Fibroblast of pulmonary artery (primary cell): ENCODE results near the gene PRRC2B.

ENCODE experiments used
- DNase-seq: peaks from one replicate; pipeline ENCODE4 v3.0.0-alpha.2; 2010; ENCODE audit warnings: low read depth
- H3K4me3 ChIP-seq: replicated peaks from 2 replicates; pipeline ENCODE4 v1.5.1; 2011; ENCODE audit warnings: low read depth, mild to moderate bottlenecking, control low read depth, low read length, moderate library complexity
- CTCF ChIP-seq: IDR thresholded peaks from 2 replicates; pipeline ENCODE4 v1.5.1; 2011; ENCODE audit warnings: mild to moderate bottlenecking, control low read depth, low read length, inconsistent platforms; ENCODE audit errors: missing control alignments

Gene PRRC2B

GRCh38 chr9:131521203-131521602, 127.3 kb downstream of the PRRC2B start:
- no peak for TF ChIP-seq CTCF
- H3K4me3 ChIP-seq = no peak overlapping the region
- DNase-seq = no peak

GRCh38 chr9:131521822-131522221, 127.9 kb downstream of the PRRC2B start:
- no peak for TF ChIP-seq CTCF
- no peak overlapping the region for H3K4me3 ChIP-seq
- DNase-seq = no peak

DNA sequence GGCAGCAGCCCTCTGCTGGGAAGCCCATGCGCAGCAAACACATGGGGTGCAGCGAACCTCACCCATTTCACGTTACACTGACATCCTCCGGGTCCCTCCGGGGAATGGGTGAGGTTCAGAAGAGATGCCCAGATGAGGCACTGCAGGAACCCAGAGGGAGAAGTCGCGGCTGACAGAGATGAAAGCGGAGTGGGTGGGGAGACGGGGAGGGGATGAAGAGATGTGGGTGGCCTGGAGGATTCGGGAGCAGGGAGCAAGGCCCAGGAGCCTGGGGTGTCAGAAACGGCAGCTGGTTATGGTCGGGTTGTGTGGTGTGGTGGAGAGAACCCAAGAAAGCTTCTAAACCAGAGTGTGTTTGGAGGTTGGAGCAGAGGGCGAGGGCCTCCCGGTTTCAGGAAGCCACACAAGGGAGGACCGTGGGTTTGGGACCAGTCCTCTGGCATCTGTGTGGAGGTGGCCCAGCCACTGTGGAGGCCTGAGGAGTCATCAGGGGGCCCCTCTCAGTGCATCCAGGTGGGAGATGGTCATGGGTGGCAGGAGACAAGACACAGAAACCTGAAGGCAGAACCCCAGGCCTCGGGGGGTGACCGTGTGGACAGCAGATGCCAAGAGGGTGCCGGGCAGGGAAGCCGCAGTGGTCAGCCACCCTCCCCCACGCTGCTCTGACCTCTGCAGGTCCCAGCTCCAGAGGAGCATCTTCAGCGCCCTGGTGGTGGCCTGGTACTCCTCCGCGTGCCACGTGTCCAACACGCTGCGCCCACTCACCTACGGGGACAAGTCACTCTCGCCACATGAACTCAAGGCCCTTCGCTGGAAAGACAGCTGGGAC, 128.6 kb downstream of the PRRC2B start:
- DNase-seq = no peak
- H3K4me3 ChIP-seq = no peak overlapping the region
- TF ChIP-seq CTCF = no peak

DNA sequence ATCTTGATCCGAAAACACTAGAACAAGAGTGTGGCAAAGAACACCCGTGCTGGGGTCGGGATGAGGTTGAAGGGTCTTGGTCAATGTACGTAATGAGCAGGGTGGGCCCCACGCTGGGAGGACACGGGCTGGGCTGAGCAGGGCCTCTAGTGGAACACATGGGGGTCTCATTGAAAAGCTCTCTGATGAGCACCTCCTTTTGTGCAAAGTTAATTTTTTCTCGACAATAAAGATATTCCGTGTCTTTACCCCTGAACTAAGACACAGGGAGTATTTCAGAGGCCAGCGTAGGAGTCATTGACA, 129.2 kb downstream of the PRRC2B start:
- DNase-seq = no peak
- H3K4me3 ChIP-seq = no peak overlapping the region
- no peak for TF ChIP-seq CTCF

GRCh38 chr9:131523451-131524435, 129.9 kb downstream of the PRRC2B start:
- DNase-seq = no peak
- TF ChIP-seq CTCF = no peak
- no peak overlapping the region for H3K4me3 ChIP-seq

DNA sequence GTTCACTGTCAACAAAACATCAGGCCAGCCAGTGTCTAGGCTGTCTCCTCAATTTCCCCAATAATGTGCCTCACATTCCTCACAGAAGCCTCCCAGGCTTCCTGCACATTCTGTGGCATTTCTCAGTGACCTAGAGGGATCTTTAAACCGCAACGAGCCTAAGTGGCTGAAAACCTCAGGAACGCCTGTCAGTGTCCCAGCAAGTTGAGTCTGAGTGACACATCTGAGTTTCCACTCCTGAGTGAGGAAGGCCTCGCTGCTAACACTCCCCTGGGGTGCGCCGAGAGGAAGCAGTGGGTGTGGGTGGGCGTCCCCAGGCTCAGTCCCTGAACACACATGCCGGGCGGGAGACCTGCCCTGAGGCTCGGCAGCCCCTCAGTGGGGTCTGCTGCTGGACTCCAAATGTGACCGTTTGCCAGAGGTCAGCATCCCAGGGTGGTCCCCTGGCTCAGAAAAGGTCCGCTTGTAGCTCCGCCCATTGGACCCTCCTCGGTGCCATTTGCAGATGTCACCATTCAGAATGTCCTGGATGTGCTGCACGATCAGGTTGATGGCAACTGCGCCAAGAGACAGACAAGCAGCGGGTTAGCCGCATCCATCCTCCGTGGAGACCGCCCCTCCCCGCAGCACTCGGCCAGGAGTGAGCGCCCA, 130.9 kb downstream of the PRRC2B start:
- no peak overlapping the region for H3K4me3 ChIP-seq
- no peak for TF ChIP-seq CTCF
- no peak for DNase-seq
